WTC11 (cell line): ENCODE measurements around the gene SMC5.

ENCODE experiments used
- ATF2 ChIP-seq: sonication (generic); formaldehyde crosslinking; IDR thresholded peaks from 2 replicates; pipeline ENCODE4 v1.8.1; 2022; ENCODE audit warnings: low read depth, missing genetic modification reagents, borderline replicate concordance
- ATF3 ChIP-seq: sonication (generic); formaldehyde crosslinking; conservative IDR thresholded peaks from 2 replicates; pipeline ENCODE4 v1.8.1; 2022; ENCODE audit warnings: mild to moderate bottlenecking, missing genetic modification reagents
- CTCF ChIP-seq: fragments of 200-600 bp; IDR thresholded peaks from 2 replicates; pipeline ENCODE4 v1.8.0; 2022; ENCODE audit warnings: antibody characterized with exemption
- E2F4 ChIP-seq: sonication (generic); formaldehyde crosslinking; IDR thresholded peaks from 2 replicates; pipeline ENCODE4 v1.8.1; 2022; ENCODE audit warnings: low read depth, mild to moderate bottlenecking, moderate library complexity, missing genetic modification reagents, borderline replicate concordance
- FOXP1 ChIP-seq: sonication (generic); formaldehyde crosslinking; IDR thresholded peaks from 2 replicates; pipeline ENCODE4 v1.8.0; 2022; ENCODE audit warnings: missing genetic modification reagents, mild to moderate bottlenecking, moderate library complexity, borderline replicate concordance
- JUN ChIP-seq: sonication (generic); formaldehyde crosslinking; IDR thresholded peaks from 2 replicates; pipeline ENCODE4 v1.8.0; 2023; ENCODE audit warnings: mild to moderate bottlenecking, missing genetic modification reagents
- NFYB ChIP-seq: sonication (generic); formaldehyde crosslinking; conservative IDR thresholded peaks from 2 replicates; pipeline ENCODE4 v1.8.0; 2022; ENCODE audit warnings: low read depth, missing genetic modification reagents
- NR2C2 ChIP-seq: sonication (generic); formaldehyde crosslinking; IDR thresholded peaks from 2 replicates; pipeline ENCODE4 v1.8.0; 2022; ENCODE audit warnings: mild to moderate bottlenecking, missing genetic modification reagents
- ZNF232 ChIP-seq: sonication (generic); formaldehyde crosslinking; IDR thresholded peaks from 2 replicates; pipeline ENCODE4 v1.8.0; 2022; ENCODE audit warnings: mild to moderate bottlenecking, missing genetic modification reagents

GRCh38 chr9:70228118-70228517 lies 30.7 kb upstream of the SMC5 start:
- TF ChIP-seq CTCF: no peak
- no peak for TF ChIP-seq ATF3 (CRISPR knock-in tag)
- TF ChIP-seq FOXP1 (CRISPR knock-in tag): no peak
- no peak for TF ChIP-seq ATF2
- TF ChIP-seq ZNF232 (CRISPR knock-in tag): no peak
- TF ChIP-seq NR2C2 (CRISPR knock-in tag): no peak
- TF ChIP-seq JUN (CRISPR knock-in tag): no peak
- no peak for TF ChIP-seq NFYB (CRISPR knock-in tag)
- TF ChIP-seq E2F4 (CRISPR knock-in tag): no peak
